ENCODE results near the gene DIP2A.

DNA sequence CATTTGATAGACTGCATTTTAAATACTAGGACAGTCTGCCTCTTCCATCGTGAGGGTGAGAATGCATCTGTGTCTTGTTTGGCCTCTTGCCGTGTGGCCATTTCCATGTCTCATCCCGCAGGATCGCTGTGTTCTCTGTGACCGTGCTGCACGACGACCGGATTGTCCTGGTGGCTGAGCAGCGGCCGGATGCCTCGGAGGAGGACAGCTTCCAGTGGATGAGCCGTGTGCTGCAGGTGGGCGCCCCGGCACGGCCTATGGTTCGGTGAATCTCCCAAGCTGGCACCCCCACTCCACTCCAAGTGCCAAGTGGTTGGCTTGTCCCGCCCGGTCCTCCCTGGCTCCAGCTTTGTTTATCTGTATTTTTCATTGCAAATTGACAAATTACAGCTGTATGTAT lies 91.0 kb downstream of the DIP2A start:
- TF ChIP-seq, protein P1, sequence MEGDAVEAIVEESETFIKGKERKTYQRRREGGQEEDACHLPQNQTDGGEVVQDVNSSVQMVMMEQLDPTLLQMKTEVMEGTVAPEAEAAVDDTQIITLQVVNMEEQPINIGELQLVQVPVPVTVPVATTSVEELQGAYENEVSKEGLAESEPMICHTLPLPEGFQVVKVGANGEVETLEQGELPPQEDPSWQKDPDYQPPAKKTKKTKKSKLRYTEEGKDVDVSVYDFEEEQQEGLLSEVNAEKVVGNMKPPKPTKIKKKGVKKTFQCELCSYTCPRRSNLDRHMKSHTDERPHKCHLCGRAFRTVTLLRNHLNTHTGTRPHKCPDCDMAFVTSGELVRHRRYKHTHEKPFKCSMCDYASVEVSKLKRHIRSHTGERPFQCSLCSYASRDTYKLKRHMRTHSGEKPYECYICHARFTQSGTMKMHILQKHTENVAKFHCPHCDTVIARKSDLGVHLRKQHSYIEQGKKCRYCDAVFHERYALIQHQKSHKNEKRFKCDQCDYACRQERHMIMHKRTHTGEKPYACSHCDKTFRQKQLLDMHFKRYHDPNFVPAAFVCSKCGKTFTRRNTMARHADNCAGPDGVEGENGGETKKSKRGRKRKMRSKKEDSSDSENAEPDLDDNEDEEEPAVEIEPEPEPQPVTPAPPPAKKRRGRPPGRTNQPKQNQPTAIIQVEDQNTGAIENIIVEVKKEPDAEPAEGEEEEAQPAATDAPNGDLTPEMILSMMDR (IDR thresholded peaks at IDR 0.05), result no peak
- no peak for TF ChIP-seq POLR2A (IDR thresholded peaks at IDR 0.05)
